Measurements from ENCODE around the gene PSMD11. TPM values are rescaled to one million over a fixed set of nuclear protein-coding genes. Genes with fewer than 3 reads are reported as not detected.

Gene PSMD11
- total RNA-seq, 1 experiment from 2014 or later = 169 TPM

- DNase-seq = peak; percentile 58
- Mint-ChIP-seq H3K4me3 (peak overlapping the region in 1 of 2 experiments; percentile 35; a peak in 2 of 5 replicates), H3K4me1 (peaks cover 47 to 60% of the 10 kb centered on the region in 2 experiments), H3K27ac (0 out of 7 replicates have a peak overlapping the region, but pooled peaks of 1 of the 3 experiments have one; percentile 72), H3K9me3 (no peaks in the 10 kb centered on the region; a peak in 1 of 5 replicates), H3K36me3 (ENCODE audit: insufficient read depth in 1 of 3, low read depth in 3 of 3) (peaks cover 15 to 27% (median 23%) of the 10 kb centered on the region in 3 experiments), H3K27me3 (ENCODE audit: low read depth) (no peaks in the 10 kb centered on the region; the same call in 1 of the 2 replicates)
- Histone ChIP-seq H2BK12ac (ENCODE audit: insufficient read length, low read depth, low read length) (no peak overlapping the region), H2AFZ (ENCODE audit: low read length) (no peak overlapping the region), H4K5ac (ENCODE audit: insufficient read length, low read depth, low read length) (no peak overlapping the region), H3K9ac (ENCODE audit: extremely low read depth, insufficient read length, low read length) (no peak overlapping the region), H3K23me2 (ENCODE audit: insufficient read length, low read depth, low read length, poor library complexity, severe bottlenecking) (peaks cover 12% of the 10 kb centered on the region), H3K18ac (ENCODE audit: insufficient read length, low read depth, low read length) (no peak overlapping the region), H4K20me1 (ENCODE audit: control insufficient read depth, insufficient read depth, insufficient read length) (no peaks in the 10 kb centered on the region), H4K91ac (ENCODE audit: insufficient read length, low read depth, low read length) (no peak overlapping the region), H3K4me2 (ENCODE audit: insufficient read depth, insufficient read length, low read length) (no peak overlapping the region), H4K8ac (replicated peaks; ENCODE audit: insufficient read length, low read depth, low read length) (no peak overlapping the region), H3K4ac (ENCODE audit: low read depth, low read length) (no peak overlapping the region), H3K79me1 (ENCODE audit: insufficient read depth, low read depth, low read length, poor library complexity, severe bottlenecking) (peaks cover 3% of the 10 kb centered on the region), H3K27ac (ENCODE audit: insufficient read length, low read depth, low read length) (no peak overlapping the region), H3K79me2 (ENCODE audit: insufficient read depth, low read length) (no peaks in the 10 kb centered on the region), H2BK120ac (ENCODE audit: low read depth, low read length, poor library complexity, severe bottlenecking) (no peak overlapping the region), H3K23ac (ENCODE audit: insufficient read length, low read depth, low read length) (no peak overlapping the region), H2BK20ac (ENCODE audit: low read depth, low read length, poor library complexity, severe bottlenecking) (no peak overlapping the region), H3K9me3 (ENCODE audit: control insufficient read depth, low read depth, low read length) (no peaks in the 10 kb centered on the region), H3T11ph (ENCODE audit: low read length) (no peak overlapping the region), H3K4me1 (ENCODE audit: insufficient read depth, low read length) (peaks cover 5% of the 10 kb centered on the region; the same call in 1 of the 2 replicates), H2BK5ac (ENCODE audit: insufficient read length, low read length) (no peak overlapping the region), H3K56ac (ENCODE audit: insufficient read length, low read depth, low read length) (no peak overlapping the region), H2BK15ac (ENCODE audit: low read depth, low read length) (no peak overlapping the region), H3K27me3 (ENCODE audit: insufficient read depth, low read length) (no peaks in the 10 kb centered on the region), H3K14ac (ENCODE audit: insufficient read depth, low read length) (no peak overlapping the region), H2AK5ac (ENCODE audit: insufficient read length, low read length) (no peak overlapping the region)
- TF ChIP-seq CTCF (conservative IDR thresholded peaks at IDR 0.05) = no peak; the same call in 2 of the 3 replicates
- no CpG with 5 or more reads among the region's 16 CpGs for WGBS (ENCODE audit: extremely low coverage, insufficient read length, low lambda C conversion rate)
Observed at GRCh38 chr17:32490101-32490482, 45.8 kb downstream of the PSMD11 start.
